ENCODE data around the gene NXPH4.

The NXPH4 gene

GRCh38 chr12:57205931-57206330 lies 10.7 kb upstream of the NXPH4 start:
- DNase-seq, result no peak

- DNase-seq, result no peak
These were observed 8.6 kb upstream of the NXPH4 start for GRCh38 chr12:57207731-57208630.

DNA sequence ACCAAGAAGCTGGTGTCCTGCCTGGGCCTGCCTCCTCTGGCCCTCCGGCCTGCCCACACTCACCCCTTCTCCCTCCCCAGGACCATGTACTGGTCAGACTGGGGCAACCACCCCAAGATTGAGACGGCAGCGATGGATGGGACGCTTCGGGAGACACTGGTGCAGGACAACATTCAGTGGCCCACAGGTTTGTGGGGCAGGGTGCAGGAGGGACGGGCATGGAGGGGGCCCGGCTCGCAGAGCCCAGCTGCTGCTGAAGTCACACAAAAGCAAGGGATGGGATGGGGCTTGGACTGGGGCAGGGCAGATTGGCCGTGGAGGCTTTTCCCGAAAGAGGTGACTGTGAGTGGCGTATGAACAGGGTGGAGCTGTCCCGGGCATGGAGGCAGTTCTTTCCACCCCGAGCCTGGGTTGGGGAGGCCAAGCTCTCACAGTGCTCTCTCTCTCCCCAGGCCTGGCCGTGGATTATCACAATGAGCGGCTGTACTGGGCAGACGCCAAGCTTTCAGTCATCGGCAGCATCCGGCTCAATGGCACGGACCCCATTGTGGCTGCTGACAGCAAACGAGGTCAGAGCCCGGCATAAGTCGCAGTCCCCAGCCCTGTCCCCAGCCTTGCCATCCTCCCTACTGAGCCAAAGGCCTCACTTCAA lies 7.8 kb upstream of the NXPH4 start:
- no peak for DNase-seq

DNA sequence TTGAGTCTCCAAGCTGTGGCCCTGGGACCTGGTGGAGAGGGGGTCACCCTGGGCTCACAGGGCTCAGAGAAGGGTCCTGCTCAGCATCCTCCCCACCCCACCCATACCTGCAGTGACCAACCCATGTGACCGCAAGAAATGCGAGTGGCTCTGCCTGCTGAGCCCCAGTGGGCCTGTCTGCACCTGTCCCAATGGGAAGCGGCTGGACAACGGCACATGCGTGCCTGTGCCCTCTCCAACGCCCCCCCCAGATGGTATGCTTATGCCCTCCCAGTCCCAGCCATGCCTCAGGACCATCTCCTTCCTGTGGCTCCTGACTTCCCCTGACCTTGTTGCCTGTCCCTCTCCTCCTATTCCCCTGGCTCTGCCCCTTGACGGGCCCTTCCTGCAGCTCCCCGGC lies 6.7 kb upstream of the NXPH4 start:
- DNase-seq, result no peak

DNA sequence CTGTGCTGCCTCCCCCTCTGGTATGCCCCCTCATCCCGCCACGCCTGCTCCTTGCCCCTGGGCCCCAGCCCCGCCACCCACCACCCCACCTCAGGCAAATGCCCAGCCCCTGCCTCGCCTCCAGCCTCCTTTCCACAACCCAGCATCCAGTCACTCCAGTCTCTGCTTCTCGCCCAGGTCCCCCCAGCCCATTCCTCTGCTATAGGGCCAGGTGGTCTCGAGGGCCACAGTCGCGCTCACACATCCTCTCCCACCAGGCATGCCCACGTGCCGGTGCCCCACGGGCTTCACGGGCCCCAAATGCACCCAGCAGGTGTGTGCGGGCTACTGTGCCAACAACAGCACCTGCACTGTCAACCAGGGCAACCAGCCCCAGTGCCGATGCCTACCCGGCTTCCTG lies 6.1 kb upstream of the NXPH4 start:
- DNase-seq, result no peak

- no peak for DNase-seq
These were observed 5.5 kb upstream of the NXPH4 start for GRCh38 chr12:57210926-57211692.

- no peak for DNase-seq
These were observed 4.5 kb upstream of the NXPH4 start for GRCh38 chr12:57211791-57212700.

- no peak for DNase-seq
These were observed 3.9 kb upstream of the NXPH4 start for GRCh38 chr12:57212701-57213057.

- DNase-seq, result peak; percentile 89
These were observed 3.4 kb upstream of the NXPH4 start for GRCh38 chr12:57213058-57213715.

DNA sequence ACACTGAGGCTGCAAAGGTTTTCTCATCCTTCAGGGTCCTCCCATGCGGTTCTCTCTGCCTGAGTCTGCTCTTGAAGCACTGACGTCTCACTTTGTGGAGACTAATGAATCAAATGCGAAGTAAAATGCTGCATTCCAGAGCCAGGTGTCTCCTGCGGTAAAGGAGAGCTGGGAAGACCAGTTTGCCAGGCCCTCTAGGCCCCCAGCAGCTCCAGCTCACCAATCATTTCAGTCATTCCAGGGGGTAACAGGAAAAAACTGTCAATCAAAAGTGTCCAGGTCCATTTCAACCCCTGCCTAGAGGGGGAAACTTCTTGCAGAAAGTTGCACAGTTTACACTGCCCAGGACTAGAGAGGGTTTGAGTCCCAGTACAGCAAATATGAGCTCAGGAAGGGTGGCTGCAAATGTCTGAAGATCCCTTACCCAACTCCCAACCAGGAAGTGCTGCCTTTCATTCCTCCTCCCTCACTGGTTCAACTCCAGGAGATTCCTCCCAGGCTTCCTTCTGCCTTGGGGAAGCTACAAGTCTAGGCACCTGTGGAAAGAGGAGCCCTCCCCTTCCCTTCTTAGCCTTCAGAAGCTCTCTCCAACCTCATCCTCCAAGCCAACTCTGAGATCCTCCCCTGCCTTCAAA lies 2.7 kb upstream of the NXPH4 start:
- DNase-seq, result no peak

DNA sequence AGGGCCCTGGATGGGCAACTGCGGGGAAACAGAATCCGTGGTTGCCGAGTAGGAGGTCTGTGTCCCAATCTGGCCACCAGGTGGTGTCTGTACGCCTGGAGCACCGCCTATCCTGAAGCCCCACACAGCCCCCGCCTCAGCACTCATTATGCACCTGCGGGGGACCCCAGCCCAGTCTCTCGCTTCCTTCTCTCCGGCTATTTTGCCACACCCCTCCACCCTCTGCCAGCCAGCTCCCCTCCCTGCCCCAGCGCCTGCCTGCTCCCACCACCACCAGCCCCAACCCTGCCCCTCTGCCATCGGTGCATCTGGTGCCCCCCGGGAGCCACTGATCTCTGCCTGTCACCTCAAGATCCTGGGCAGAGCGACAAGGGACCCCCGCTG lies 2.2 kb upstream of the NXPH4 start:
- DNase-seq, result peak; percentile 75

- DNase-seq, result no peak
These were observed 1.5 kb upstream of the NXPH4 start for GRCh38 chr12:57215065-57215464.

GRCh38 chr12:57215668-57216013 lies 953 bp upstream of the NXPH4 start:
- DNase-seq, result peak; percentile 62

DNA sequence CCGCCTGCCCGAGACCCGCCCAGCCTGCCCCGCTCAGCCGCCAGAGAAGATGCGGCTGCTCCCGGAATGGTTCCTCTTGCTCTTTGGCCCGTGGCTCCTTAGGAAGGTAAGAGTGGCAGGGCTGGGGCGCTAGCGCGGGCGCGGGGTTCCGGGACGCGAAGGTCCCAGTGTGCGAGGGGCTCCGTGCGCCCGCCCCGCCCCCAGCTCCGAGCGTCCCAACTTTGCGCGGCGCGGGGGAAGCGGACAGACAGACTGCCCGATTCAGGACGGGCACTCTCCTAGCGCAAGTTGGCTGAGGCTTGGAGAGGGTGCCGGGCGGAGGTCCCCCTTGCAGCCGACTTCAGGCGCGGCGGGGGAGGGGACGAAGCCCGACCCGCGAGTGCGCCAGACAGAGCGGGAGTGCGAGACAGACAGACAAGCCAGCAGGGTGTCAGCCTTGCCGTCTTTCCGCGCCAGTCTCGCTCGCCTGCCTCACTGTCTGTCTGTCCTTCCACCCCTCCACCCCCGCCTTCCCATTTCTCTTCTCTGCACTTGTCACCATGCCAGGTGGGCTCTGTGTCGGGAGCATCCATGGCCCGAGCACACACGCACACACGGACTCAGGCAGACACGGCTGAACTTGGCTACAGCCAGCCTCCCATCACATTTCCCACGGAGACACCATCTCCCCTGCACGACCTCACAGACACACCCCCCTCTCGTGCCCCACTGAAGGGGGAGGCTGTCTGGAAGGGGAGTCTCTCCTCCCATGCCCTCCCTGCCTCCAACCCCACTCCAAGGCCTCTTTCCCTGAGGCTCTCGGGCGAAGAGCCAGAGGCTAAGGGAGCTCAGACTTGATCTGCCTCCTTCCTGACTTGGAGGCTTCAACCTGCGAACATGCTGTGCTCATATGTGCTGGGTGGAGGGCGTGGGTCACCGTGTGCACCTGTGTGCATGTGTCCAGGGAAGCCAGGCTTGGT lies 606 bp downstream of the NXPH4 start:
- DNase-seq, result peak; percentile 54

DNA sequence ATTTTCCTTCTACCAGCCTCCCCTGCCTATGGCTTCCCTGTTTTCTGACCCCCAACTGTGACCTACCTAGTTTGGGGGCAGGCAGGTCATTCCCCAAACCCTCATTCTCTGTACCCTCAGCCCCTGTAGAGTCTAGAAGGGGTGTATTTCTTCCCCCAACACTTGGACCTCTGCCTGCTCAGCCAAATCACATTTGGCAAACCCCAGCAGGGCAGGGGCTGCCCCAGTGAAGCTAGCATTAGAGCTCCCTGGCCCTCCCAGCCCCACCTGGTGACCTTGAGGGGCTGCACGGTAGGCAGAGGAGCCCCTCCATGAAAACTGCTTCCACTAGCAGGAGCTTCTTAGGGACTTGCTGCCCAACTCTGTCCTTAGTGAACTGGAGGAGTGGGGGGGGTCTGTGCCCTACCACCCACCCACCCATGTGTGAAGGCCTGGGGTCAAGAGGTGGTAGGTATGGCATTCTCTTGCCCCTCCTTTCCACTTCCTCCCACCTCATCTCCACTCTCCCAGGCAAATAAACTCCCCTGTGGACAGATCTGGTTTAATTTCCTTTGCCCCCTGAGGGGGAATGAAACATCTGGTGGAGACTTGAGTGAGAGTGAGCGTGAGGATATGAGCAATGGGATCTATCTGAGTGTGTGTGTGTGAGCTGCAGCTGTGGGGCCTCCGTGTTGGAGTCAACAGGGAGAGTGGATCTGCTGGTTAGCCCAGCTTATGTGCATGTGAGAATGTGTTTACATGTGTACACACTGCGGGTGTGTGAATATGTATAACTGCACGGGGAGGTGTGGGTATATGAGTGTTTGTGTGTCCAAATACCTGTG lies 1.6 kb downstream of the NXPH4 start:
- DNase-seq, result no peak

DNA sequence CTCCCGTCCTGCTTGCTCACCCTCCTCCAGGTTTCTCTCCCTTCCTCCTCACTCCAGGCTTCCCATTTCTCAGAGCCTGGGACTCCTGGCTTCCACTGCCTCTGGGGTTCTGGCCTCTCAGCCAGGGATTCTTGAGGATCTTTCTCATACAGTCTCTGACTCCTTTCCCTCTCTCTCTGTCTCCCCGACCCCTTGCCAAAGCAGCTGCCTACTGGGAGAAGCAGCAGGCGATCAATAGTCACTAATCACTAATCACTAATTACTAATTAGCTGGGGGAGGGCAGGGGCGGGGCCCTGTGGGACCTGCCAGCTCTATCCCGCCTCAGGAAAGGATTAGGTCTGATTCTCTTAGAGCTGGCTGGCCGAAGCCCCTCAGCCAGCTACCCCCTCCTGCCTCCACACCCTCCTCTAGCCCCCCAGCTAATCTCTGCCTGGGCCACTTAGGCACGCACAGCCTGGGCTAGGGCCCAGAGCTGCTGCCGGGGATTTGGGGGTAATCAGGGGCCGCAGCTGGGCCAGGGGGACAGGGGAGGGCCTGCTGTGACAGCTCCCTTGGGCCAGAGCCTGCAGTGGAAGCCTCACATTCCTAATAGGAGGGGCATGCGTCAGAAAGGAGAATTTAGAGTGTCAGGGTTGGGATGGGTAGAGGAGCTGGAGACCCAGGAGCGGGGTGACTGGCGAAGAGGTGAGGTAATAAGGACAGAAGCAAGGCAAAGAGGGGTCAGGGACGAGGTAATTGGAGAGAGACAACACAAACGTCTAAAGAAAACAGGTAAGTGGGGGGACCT lies 2.8 kb downstream of the NXPH4 start:
- no peak for DNase-seq

GRCh38 chr12:57219993-57220754 lies 3.6 kb downstream of the NXPH4 start:
- no peak for DNase-seq

DNA sequence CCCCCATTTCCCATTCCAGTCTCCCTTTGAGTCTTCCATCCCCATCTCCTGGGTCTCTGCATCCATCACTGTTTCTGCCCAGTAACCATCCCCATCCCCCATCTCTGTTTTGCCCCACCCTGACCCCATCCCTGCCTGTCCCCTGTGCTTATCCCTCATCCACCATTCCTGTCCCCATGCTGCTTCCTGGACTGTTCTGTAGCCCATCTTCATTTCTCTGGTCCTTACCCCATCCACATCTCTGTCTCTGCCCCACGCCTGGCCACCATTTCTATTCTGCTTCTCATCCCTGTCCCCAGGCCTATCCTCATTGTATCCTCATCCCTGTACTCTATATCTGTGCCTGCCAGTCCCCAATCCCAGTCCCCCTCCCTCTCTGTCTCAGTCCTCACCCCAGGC lies 4.2 kb downstream of the NXPH4 start:
- no peak for DNase-seq
